ENCODE data around the gene FBXO2. TPM values are rescaled to one million over a fixed set of nuclear protein-coding genes. Genes with fewer than 3 reads are reported as not detected.

FBXO2 gene
- total RNA-seq, 1 experiment from 2014 or later: 81.1 TPM

DNA sequence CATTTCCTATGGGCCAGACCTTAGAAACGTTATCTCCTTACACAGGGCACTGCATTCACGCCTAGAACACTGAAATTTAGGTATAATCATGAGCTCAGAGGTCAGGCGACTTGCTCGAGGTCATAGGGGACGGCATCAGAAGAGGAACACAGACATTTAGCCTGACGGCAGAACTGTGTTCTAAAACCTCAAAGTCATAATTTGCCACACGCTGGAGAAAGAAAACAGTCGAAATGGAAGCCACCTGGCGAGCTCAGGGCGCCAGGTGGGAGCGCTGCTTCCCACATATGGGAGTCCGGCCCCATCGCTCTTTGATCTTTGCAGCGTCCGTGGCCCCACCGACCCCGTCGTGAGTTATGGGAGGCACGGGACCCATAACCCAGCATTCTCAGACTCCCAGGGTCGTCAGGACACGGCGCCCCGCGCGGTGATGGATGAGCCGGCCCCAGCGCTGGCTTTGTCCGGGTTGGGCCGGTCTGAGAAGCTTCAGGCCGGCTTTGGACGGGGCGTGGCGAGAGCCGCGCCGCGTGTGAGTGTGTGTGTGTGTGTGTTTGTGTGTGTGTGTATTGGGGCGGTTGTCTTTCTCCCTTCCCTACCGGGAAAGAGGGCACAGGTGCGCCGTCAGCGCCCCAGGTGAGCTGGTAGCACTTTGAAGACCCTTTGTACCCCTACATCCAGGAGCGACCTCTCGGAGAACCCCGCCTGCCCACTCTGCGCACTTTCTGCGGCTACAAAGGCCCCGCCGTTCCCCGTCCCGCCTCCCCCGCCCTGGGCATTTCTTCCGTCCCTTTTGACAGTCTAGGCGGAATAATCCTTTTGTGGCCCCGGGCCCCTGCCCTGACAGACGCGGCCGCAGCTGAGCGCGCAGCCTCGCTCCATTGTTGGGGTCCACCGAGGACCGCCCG is 36.4 kb upstream of the FBXO2 start (continued):
- TF ChIP-seq, protein P1, sequence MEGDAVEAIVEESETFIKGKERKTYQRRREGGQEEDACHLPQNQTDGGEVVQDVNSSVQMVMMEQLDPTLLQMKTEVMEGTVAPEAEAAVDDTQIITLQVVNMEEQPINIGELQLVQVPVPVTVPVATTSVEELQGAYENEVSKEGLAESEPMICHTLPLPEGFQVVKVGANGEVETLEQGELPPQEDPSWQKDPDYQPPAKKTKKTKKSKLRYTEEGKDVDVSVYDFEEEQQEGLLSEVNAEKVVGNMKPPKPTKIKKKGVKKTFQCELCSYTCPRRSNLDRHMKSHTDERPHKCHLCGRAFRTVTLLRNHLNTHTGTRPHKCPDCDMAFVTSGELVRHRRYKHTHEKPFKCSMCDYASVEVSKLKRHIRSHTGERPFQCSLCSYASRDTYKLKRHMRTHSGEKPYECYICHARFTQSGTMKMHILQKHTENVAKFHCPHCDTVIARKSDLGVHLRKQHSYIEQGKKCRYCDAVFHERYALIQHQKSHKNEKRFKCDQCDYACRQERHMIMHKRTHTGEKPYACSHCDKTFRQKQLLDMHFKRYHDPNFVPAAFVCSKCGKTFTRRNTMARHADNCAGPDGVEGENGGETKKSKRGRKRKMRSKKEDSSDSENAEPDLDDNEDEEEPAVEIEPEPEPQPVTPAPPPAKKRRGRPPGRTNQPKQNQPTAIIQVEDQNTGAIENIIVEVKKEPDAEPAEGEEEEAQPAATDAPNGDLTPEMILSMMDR (IDR thresholded peaks at IDR 0.05 in 2 of 3, conservative IDR thresholded peaks at IDR 0.05 in 1 of 3; ENCODE audit: borderline replicate concordance in 1 of 3, insufficient read depth in 1 of 3, low read depth in 2 of 3, low read length in 2 of 3): peak in 1 of 3 experiments; percentile 30; a peak in 2 of 6 replicates
- peak; percentile 90 for TF ChIP-seq TCF7L2 (IDR thresholded peaks at IDR 0.05; ENCODE audit: borderline replicate concordance, extremely low read depth, insufficient read depth, insufficient read length)
- TF ChIP-seq, protein P2, sequence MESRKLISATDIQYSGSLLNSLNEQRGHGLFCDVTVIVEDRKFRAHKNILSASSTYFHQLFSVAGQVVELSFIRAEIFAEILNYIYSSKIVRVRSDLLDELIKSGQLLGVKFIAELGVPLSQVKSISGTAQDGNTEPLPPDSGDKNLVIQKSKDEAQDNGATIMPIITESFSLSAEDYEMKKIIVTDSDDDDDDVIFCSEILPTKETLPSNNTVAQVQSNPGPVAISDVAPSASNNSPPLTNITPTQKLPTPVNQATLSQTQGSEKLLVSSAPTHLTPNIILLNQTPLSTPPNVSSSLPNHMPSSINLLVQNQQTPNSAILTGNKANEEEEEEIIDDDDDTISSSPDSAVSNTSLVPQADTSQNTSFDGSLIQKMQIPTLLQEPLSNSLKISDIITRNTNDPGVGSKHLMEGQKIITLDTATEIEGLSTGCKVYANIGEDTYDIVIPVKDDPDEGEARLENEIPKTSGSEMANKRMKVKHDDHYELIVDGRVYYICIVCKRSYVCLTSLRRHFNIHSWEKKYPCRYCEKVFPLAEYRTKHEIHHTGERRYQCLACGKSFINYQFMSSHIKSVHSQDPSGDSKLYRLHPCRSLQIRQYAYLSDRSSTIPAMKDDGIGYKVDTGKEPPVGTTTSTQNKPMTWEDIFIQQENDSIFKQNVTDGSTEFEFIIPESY (IDR thresholded peaks at IDR 0.05; ENCODE audit: extremely low read depth, insufficient replicate concordance, low read length): no peak
- TF ChIP-seq CBX3 (IDR thresholded peaks at IDR 0.05; ENCODE audit: low read depth): no peak
- no peak for TF ChIP-seq POLR2A (IDR thresholded peaks at IDR 0.05; ENCODE audit: borderline replicate concordance, extremely low read depth, insufficient read depth, insufficient read length)
- no peak; the same call in 1 of the 2 replicates for TF ChIP-seq RAD21 (IDR thresholded peaks at IDR 0.05; ENCODE audit: low read depth)
- TF ChIP-seq YY1 (IDR thresholded peaks at IDR 0.05; ENCODE audit: extremely low read depth, insufficient replicate concordance, low read depth, low read length): no peak
- TF ChIP-seq, protein P3, sequence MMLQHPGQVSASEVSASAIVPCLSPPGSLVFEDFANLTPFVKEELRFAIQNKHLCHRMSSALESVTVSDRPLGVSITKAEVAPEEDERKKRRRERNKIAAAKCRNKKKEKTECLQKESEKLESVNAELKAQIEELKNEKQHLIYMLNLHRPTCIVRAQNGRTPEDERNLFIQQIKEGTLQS (IDR thresholded peaks at IDR 0.05): no peak
- no peak for TF ChIP-seq JUND (IDR thresholded peaks at IDR 0.05)
- no peak for TF ChIP-seq SP1 (IDR thresholded peaks at IDR 0.05; ENCODE audit: low read depth)
- peak; percentile 40 for TF ChIP-seq POLR2AphosphoS5 (IDR thresholded peaks at IDR 0.05; ENCODE audit: low read depth, low read length)
- no peak for TF ChIP-seq SRF (IDR thresholded peaks at IDR 0.05; ENCODE audit: low read depth)
- no peak for TF ChIP-seq CEBPB (IDR thresholded peaks at IDR 0.05; ENCODE audit: low read depth)
- TF ChIP-seq SIN3A (IDR thresholded peaks at IDR 0.05; ENCODE audit: low read depth): no peak
